DOHH2 (cell line): ENCODE measurements around the gene DMD.

ENCODE experiments used
- EZH2phosphoT487 ChIP-seq: fragments of 200-600 bp; sonication (generic); IDR thresholded peaks from 2 replicates; pipeline ENCODE4 v1.6.1; 2017; ENCODE audit warnings: borderline replicate concordance, mild to moderate bottlenecking, antibody characterized with exemption, low read length, moderate library complexity, mixed read lengths
- TF ChIP-seq, protein P1 (sequence below): fragments of 200-600 bp; sonication (generic); IDR thresholded peaks from one replicate; pipeline ENCODE4 v1.5.1; 2014; ENCODE audit warnings: antibody characterized with exemption, mild to moderate bottlenecking, low read depth, low read length; ENCODE audit not compliant: poor library complexity, severe bottlenecking

DNA sequence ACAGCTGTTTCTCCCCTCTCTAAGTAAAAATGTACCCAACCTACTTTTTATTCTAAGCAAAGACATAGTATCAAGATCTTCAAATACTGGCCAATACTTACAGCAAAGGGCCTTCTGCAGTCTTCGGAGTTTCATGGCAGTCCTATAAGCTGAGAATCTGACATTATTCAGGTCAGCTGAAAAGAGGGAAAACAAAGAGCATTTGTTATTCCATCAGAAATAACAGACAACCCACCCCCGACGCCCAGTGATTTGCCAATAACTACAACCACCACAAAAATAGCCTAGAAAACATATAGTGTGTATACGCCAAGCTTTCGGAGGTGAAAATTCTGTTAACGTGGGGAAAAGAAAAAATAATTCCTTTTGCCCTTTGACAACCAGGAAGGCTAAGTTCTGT, 1988.4 kb downstream of the DMD start:
- TF ChIP-seq, protein P1, sequence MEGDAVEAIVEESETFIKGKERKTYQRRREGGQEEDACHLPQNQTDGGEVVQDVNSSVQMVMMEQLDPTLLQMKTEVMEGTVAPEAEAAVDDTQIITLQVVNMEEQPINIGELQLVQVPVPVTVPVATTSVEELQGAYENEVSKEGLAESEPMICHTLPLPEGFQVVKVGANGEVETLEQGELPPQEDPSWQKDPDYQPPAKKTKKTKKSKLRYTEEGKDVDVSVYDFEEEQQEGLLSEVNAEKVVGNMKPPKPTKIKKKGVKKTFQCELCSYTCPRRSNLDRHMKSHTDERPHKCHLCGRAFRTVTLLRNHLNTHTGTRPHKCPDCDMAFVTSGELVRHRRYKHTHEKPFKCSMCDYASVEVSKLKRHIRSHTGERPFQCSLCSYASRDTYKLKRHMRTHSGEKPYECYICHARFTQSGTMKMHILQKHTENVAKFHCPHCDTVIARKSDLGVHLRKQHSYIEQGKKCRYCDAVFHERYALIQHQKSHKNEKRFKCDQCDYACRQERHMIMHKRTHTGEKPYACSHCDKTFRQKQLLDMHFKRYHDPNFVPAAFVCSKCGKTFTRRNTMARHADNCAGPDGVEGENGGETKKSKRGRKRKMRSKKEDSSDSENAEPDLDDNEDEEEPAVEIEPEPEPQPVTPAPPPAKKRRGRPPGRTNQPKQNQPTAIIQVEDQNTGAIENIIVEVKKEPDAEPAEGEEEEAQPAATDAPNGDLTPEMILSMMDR, result no peak
- TF ChIP-seq EZH2phosphoT487, result no peak
